HCT116 (cell line): Measurements from ENCODE around the gene PDZD8. TPM values are rescaled to one million over a fixed set of nuclear protein-coding genes. Genes with fewer than 3 reads are reported as not detected.

ENCODE experiments used
- ATAC-seq: fragments of 200-7000 bp; cut with Tn5 transposase; 2 replicates; pipeline ENCODE4 v1.9.1; 2020; ENCODE audit warnings: mild to moderate bottlenecking, moderate library complexity
- BruUV-seq: library from RNA; stranded (reverse); fragments of 400-500 nt; replicated peaks from 2 replicates; lab custom pipeline; 2021; lab: Mats Ljungman, UMichigan
- CTCF ChIA-PET: fragments of 300-600 bp; sonication (Branson Sonifier 250); formaldehyde crosslinking; loops from one replicate; lab custom pipeline; 2021; ENCODE audit warnings: antibody characterized with exemption; lab: Charles Lee
- POLR2A ChIA-PET: fragments of 300-600, 350-600 bp; sonication (Branson Sonifier 250); formaldehyde crosslinking; loops from one replicate; lab custom pipeline; 2021; ENCODE audit warnings: antibody characterized with exemption; lab: Charles Lee
- RAD21 ChIA-PET, 2 experiments: fragments of 300-600 bp; sonication (Branson Sonifier 250); formaldehyde crosslinking; loops; one replicate each; lab custom pipeline; 2023; ENCODE audit warnings: low total read pairs in 2 of 2; ENCODE audit not compliant: uncharacterized antibody in 2 of 2, unreplicated experiment in 2 of 2, low non-redundant PET in 1 of 2; lab: Charles Lee
- DNase-seq: peaks from one replicate; pipeline ENCODE4 v3.0.0-alpha.2; 2010; ENCODE audit warnings: low read depth, low spot score
- H2AFZ ChIP-seq: fragments of 200-600 bp; shearing (Covaris generic), sonication (generic); 2 replicates; pipeline ENCODE4 v1.6.1; 2017; ENCODE audit warnings: low read depth, mixed run types, mixed read lengths, antibody characterized with exemption, low read length; ENCODE audit not compliant: poor library complexity, severe bottlenecking
- H3K27ac ChIP-seq: 2 replicates; pipeline ENCODE4 v1.5.1; 2012; ENCODE audit warnings: low read depth, low read length
- H3K27me3 ChIP-seq: fragments of 200-600 bp; sonication (generic); 2 replicates; pipeline ENCODE4 v1.6.1; 2016; ENCODE audit warnings: mixed run types, low read length, mixed read lengths; ENCODE audit not compliant: insufficient read depth
- H3K36me3 ChIP-seq, 2 experiments: fragments of 200-500 bp in 1 of 2; fragments of 200-600 bp in 1 of 2; sonication (Bioruptor generic) in 1 of 2; sonication (generic) in 1 of 2; 2 replicates each; pipeline versions ENCODE4 v1.5.1 to v1.6.1; 2014 to 2016; ENCODE audit warnings: low read length in 2 of 2, inconsistent platforms in 1 of 2, mixed read lengths in 1 of 2, mixed run types in 1 of 2; ENCODE audit not compliant: insufficient read depth in 2 of 2, control insufficient read depth in 1 of 2
- H3K4me1 ChIP-seq, 2 experiments: fragments of 200-600 bp in 1 of 2; sonication (generic) in 1 of 2; 2 replicates each; pipeline versions ENCODE4 v1.5.1 to v1.6.1; 2012 to 2017; ENCODE audit warnings: low read length in 2 of 2, inconsistent platforms in 1 of 2, mild to moderate bottlenecking in 1 of 2, mixed read lengths in 1 of 2, mixed run types in 1 of 2, moderate library complexity in 1 of 2; ENCODE audit not compliant: insufficient read depth in 2 of 2, control insufficient read depth in 1 of 2
- H3K4me2 ChIP-seq: fragments of 200-600 bp; sonication (generic); 2 replicates; pipeline ENCODE4 v1.6.1; 2017; ENCODE audit warnings: mixed run types, low read length, mixed read lengths
- H3K4me3 ChIP-seq, 2 experiments: fragments of 200-600 bp in 1 of 2; sonication (generic) in 1 of 2; replicated peaks in 1 of 2; 2 replicates each; pipeline ENCODE4 v1.5.1; 2011 to 2016; ENCODE audit warnings: low read length in 2 of 2, control low read depth in 1 of 2, low read depth in 1 of 2, mild to moderate bottlenecking in 1 of 2, mixed read lengths in 1 of 2, mixed run types in 1 of 2
- H3K79me2 ChIP-seq: fragments of 200-600 bp; sonication (generic); 2 replicates; pipeline ENCODE4 v1.6.1; 2017; ENCODE audit warnings: mild to moderate bottlenecking, mixed run types, low read length, moderate library complexity, mixed read lengths; ENCODE audit not compliant: insufficient read depth
- H3K9ac ChIP-seq: fragments of 200-600 bp; sonication (generic); 2 replicates; pipeline ENCODE4 v1.6.1; 2016; ENCODE audit warnings: low read length, mixed read lengths
- H3K9me2 ChIP-seq: fragments of 200-600 bp; sonication (generic), shearing (Covaris generic); 2 replicates; pipeline ENCODE4 v1.6.1; 2017; ENCODE audit warnings: mixed run types, mild to moderate bottlenecking, moderate library complexity; ENCODE audit not compliant: insufficient read depth
- H3K9me3 ChIP-seq, 2 experiments: fragments of 200-500 bp in 1 of 2; fragments of 200-600 bp in 1 of 2; sonication (Bioruptor generic) in 1 of 2; sonication (generic) in 1 of 2; 2 replicates each; pipeline ENCODE4 v1.6.1; 2014 to 2017; ENCODE audit warnings: low read length in 2 of 2, mixed read lengths in 2 of 2, inconsistent platforms in 1 of 2, low read depth in 1 of 2, mild to moderate bottlenecking in 1 of 2, mixed run types in 1 of 2, moderate library complexity in 1 of 2; ENCODE audit not compliant: control insufficient read depth in 1 of 2, insufficient read depth in 1 of 2
- H4K20me1 ChIP-seq: fragments of 200-600 bp; sonication (generic), shearing (Covaris generic); 2 replicates; pipeline ENCODE4 v1.6.1; 2017; ENCODE audit warnings: mixed run types, mild to moderate bottlenecking, moderate library complexity; ENCODE audit not compliant: insufficient read depth
- ATF3 ChIP-seq: IDR thresholded peaks from 2 replicates; pipeline ENCODE4 v1.6.1; 2012
- CBX3 ChIP-seq: IDR thresholded peaks from 2 replicates; pipeline ENCODE4 v1.6.1; 2012; ENCODE audit warnings: low read depth
- CEBPB ChIP-seq: IDR thresholded peaks from 2 replicates; pipeline ENCODE4 v1.6.1; 2012; ENCODE audit warnings: low read depth
- EGR1 ChIP-seq: IDR thresholded peaks from 2 replicates; pipeline ENCODE4 v1.6.1; 2012; ENCODE audit warnings: low read depth
- ELF1 ChIP-seq: IDR thresholded peaks from 2 replicates; pipeline ENCODE4 v1.6.1; 2012; ENCODE audit warnings: low read depth, borderline replicate concordance
- EZH2phosphoT487 ChIP-seq: fragments of 200-600 bp; IDR thresholded peaks from 2 replicates; pipeline ENCODE4 v1.6.1; 2018; ENCODE audit warnings: antibody characterized with exemption, borderline replicate concordance
- FOSL1 ChIP-seq: IDR thresholded peaks from 2 replicates; pipeline ENCODE4 v1.6.1; 2012; ENCODE audit warnings: low read depth
- POLR2A ChIP-seq: IDR thresholded peaks from 2 replicates; pipeline ENCODE4 v1.7.0; 2011; ENCODE audit warnings: borderline replicate concordance; ENCODE audit not compliant: insufficient read depth, insufficient read length; ENCODE audit errors: extremely low read depth
- REST ChIP-seq: IDR thresholded peaks from 2 replicates; pipeline ENCODE4 v1.6.1; 2012; ENCODE audit warnings: low read depth
- YY1 ChIP-seq: IDR thresholded peaks from 2 replicates; pipeline ENCODE4 v1.6.1; 2011; ENCODE audit warnings: low read length, low read depth, moderate library complexity, mild to moderate bottlenecking; ENCODE audit not compliant: insufficient replicate concordance; ENCODE audit errors: extremely low read depth
- ZBTB33 ChIP-seq: IDR thresholded peaks from 2 replicates; pipeline ENCODE4 v1.6.1; 2011; ENCODE audit warnings: mild to moderate bottlenecking, low read length, moderate library complexity; ENCODE audit not compliant: insufficient replicate concordance; ENCODE audit errors: extremely low read depth
- intact Hi-C: fragments of 100-400 bp; cut with micrococcal nuclease; formaldehyde crosslinking; loops from 2 replicates; pipeline ENCODE4 v1.10.0; 2022
- total RNA-seq: library from RNA; stranded (reverse); gene quantifications from one replicate; pipeline ENCODE4 v1.2.1, GENCODE V29; 2021; ENCODE audit not compliant: unreplicated experiment
- TF ChIP-seq, protein P1 (sequence below), 3 experiments: fragments of 200-600 bp in 1 of 3; sonication (generic) in 1 of 3; IDR thresholded peaks in 2 of 3; conservative IDR thresholded peaks in 1 of 3; 2 replicates each; pipeline ENCODE4 v1.5.1; 2012 to 2017; ENCODE audit warnings: low read depth in 2 of 3, low read length in 2 of 3, antibody characterized with exemption in 1 of 3, borderline replicate concordance in 1 of 3, control low read depth in 1 of 3, mild to moderate bottlenecking in 1 of 3, mixed read lengths in 1 of 3, mixed run types in 1 of 3, moderate library complexity in 1 of 3; ENCODE audit not compliant: insufficient read depth in 1 of 3
- TF ChIP-seq, protein P2 (sequence below): IDR thresholded peaks from 2 replicates; pipeline ENCODE4 v1.6.1; 2012

The PDZD8 gene
- total RNA-seq, 1 experiment from 2014 or later: 61.7 TPM

DNA sequence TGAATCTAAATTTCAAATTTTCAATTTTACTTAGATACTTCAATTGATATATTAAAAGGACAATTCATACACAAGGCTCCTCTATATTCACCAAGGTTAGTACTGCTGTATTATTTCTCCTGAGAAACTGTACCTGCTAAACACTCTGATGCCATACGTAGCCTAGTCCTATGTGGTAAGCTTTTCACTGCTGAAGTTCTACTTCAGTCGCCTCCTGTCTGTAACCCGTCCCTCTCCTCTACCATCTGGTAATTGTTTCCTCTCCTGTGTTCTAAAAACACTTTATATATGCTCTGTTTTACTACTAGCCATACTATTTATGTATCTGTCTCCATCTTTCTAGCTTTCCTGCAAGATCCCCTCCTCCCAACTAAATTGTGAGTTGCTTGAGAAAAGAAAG lies 20.2 kb downstream of the PDZD8 start:
- Histone ChIP-seq H3K9me3 (no peaks in the 10 kb centered on the region), H3K4me3 (no peak overlapping the region), H3K36me3 (no peaks in the 10 kb centered on the region), H4K20me1 (peaks cover 27% of the 10 kb centered on the region), H3K79me2 (peaks cover 98% of the 10 kb centered on the region), H3K4me1 (peaks cover 6 to 9% of the 10 kb centered on the region in 2 experiments), H2AFZ (no peak overlapping the region), H3K27ac (no peak overlapping the region), H3K27me3 (no peaks in the 10 kb centered on the region), H3K9ac (no peak overlapping the region), H3K4me2 (no peak overlapping the region), H3K9me2 (no peaks in the 10 kb centered on the region)
- RAD21 ChIA-PET: interaction anchor here in 1 of 2 experiments (0.6 kb wide), 1 partner anchor 400 kb away, joined by 3 read pairs; no protein-coding TSS in a partner anchor
- intact Hi-C loops: no loop called here
- DNase-seq (no peak), ATAC-seq (no peak)
- POLR2A ChIA-PET: no interaction called here
- CTCF ChIA-PET: interaction anchor here (1.3 kb wide), 1 partner anchor 36 kb away, joined by 5 read pairs; no protein-coding TSS in a partner anchor
- TF ChIP-seq EZH2phosphoT487 (no peak), YY1 (no peak), CEBPB (no peak), ATF3 (no peak), FOSL1 (no peak), ELF1 (no peak), CBX3 (no peak), EGR1 (no peak), ZBTB33 (no peak), REST (no peak), POLR2A (no peak)
- TF ChIP-seq, protein P1, sequence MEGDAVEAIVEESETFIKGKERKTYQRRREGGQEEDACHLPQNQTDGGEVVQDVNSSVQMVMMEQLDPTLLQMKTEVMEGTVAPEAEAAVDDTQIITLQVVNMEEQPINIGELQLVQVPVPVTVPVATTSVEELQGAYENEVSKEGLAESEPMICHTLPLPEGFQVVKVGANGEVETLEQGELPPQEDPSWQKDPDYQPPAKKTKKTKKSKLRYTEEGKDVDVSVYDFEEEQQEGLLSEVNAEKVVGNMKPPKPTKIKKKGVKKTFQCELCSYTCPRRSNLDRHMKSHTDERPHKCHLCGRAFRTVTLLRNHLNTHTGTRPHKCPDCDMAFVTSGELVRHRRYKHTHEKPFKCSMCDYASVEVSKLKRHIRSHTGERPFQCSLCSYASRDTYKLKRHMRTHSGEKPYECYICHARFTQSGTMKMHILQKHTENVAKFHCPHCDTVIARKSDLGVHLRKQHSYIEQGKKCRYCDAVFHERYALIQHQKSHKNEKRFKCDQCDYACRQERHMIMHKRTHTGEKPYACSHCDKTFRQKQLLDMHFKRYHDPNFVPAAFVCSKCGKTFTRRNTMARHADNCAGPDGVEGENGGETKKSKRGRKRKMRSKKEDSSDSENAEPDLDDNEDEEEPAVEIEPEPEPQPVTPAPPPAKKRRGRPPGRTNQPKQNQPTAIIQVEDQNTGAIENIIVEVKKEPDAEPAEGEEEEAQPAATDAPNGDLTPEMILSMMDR (IDR thresholded peaks at IDR 0.05 in 2 of 3, conservative IDR thresholded peaks at IDR 0.05 in 1 of 3; ENCODE audit: borderline replicate concordance in 1 of 3, insufficient read depth in 1 of 3, low read depth in 2 of 3, low read length in 2 of 3): no peak
- TF ChIP-seq, protein P2, sequence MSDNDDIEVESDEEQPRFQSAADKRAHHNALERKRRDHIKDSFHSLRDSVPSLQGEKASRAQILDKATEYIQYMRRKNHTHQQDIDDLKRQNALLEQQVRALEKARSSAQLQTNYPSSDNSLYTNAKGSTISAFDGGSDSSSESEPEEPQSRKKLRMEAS: no peak
- no TSS peak for BruUV-seq
